Measurements from ENCODE around the gene SPRED3. TPM values are rescaled to one million over a fixed set of nuclear protein-coding genes. Genes with fewer than 3 reads are reported as not detected.
"Not testable (repeated sequence)": the region's sequence is repeated elsewhere in the genome, so short reads cannot be mapped to it uniquely, and the experiment has no call there.

Gene SPRED3
- 0.79 and 1.0 TPM in 2 replicates for total RNA-seq (2014; rRNA removed; shearing (Covaris generic))

- no peak for DNase-seq (ENCODE audit: low read depth in 1 of 2, low spot score in 2 of 2)
- Histone ChIP-seq H3K4me1 (replicated peaks) (peaks cover 19% of the 10 kb centered on the region), H3K27ac (peak within 1 kb of the TSS; percentile 59), H3K27me3 (replicated peaks) (no peaks in the 10 kb centered on the region), H3K36me3 (peaks cover 46% of the 10 kb centered on the region), H3K9me3 (replicated peaks) (no peaks in the 10 kb centered on the region; the same call in 1 of the 2 replicates), H3K4me3 (peak within 1 kb of the TSS; percentile 51)
Measured at GRCh38 chr19:38388349-38389100, at the start of gene SPRED3. Gene SPRED3 (plus strand): TSS chr19:38388697. CDS start chr19:38390303, 1,606 bp downstream.

DNA sequence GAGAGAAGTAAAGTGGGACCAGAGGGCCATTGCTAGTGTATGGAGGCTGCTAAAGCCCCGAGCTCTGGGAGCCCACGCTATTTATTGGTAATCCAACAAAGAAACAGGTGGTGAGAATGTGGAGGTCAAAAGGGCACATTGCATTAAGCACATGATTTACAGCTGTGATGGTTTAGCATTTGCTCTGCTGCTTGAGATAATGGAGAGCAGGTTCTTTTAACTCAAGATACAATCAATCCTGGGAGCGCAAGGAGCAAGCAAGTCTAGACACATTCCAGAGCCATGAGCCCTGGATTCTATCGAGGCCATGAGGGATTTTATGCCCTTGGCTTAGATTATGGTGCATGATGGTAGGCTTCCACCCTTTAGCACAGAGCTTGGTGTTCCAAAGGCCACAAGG is 49.5 kb upstream of the SPRED3 start:
- H3K4me3 ChIP-seq; DNase-seq (ENCODE audit: low read depth in 1 of 2, low spot score in 2 of 2); H3K4me1 ChIP-seq (replicated peaks); H3K27ac ChIP-seq; H3K9me3 ChIP-seq (replicated peaks); H3K27me3 ChIP-seq (replicated peaks); H3K36me3 ChIP-seq: not testable (repeated sequence)

DNA sequence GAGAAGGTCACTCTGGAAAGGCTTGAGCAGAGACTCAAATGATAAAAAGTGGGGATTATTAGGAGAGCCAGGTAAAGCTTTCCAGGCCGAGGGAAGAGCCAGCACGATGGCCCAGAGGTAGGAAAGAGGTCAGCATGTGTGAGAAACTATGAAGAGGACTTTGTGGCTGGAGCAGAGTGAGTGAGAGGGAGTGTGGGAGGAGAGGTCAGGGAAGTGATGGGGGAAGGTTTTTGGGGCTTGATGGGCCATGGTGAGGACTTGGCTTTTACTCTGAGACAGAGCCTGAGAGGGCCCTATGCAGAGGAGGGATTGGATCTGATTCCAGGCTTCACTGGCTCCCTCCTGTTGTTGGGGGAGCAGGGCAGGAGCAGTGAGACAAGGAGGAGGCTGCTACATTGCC is 47.6 kb upstream of the SPRED3 start:
- no peaks in the 10 kb centered on the region for H3K9me3 ChIP-seq (replicated peaks)
- no peaks in the 10 kb centered on the region for H3K36me3 ChIP-seq
- H3K4me1 ChIP-seq (replicated peaks) = peaks cover 4% of the 10 kb centered on the region; the same call in 1 of the 2 replicates
- H3K4me3 ChIP-seq = no peak overlapping the region
- H3K27ac ChIP-seq = no peak overlapping the region
- H3K27me3 ChIP-seq (replicated peaks) = no peaks in the 10 kb centered on the region
- DNase-seq (ENCODE audit: low read depth in 1 of 2, low spot score in 2 of 2) = no peak

DNA sequence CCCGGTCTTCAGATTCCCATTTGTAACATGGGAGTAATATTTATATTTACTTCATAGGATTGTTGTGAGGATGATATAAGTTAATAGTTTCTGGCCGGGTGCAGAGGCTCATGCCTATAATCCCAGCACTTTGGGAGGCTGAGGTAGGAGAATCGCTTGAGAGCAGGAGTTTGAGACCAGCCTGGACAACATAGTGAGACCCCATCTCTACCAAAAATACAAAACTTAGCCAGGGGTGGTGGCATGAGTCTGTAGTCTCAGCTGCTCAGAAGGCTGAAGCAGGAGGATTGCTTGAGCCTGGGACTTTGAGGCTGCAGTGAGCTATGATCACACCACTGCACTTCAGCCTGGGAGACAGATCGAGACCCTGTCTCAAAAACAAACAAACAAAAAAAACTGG is 41.7 kb upstream of the SPRED3 start:
- no peak overlapping the region for H3K27ac ChIP-seq
- H3K9me3 ChIP-seq (replicated peaks) = no peaks in the 10 kb centered on the region
- no peak overlapping the region for H3K4me3 ChIP-seq
- H3K4me1 ChIP-seq (replicated peaks) = no peaks in the 10 kb centered on the region
- no peaks in the 10 kb centered on the region for H3K27me3 ChIP-seq (replicated peaks)
- DNase-seq (ENCODE audit: low read depth in 1 of 2, low spot score in 2 of 2) = no peak
- no peaks in the 10 kb centered on the region for H3K36me3 ChIP-seq

DNA sequence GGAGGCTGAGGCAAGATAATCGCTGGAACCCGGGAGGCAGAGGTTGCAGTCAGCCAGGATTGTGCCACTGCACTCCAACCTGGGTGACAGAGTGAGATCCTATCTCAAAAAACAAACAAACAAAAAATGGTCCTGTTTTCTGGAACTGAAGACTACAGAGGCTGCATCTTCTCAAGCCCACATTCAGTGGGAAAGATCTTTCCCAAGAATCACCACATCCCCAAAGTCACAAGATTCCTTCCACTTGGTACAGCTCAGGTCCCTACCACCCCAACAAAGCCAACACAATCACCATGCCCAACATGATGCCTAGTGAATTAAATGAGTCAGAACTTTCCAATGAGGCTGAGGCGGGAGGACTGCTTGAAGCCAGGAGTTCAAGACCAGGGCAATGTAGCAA is 37.6 kb upstream of the SPRED3 start:
- DNase-seq (ENCODE audit: low read depth in 1 of 2, low spot score in 2 of 2) = no peak
- H3K27ac ChIP-seq = no peak overlapping the region
- no peak overlapping the region for H3K4me3 ChIP-seq
- H3K9me3 ChIP-seq (replicated peaks) = no peaks in the 10 kb centered on the region
- H3K36me3 ChIP-seq = no peaks in the 10 kb centered on the region
- H3K4me1 ChIP-seq (replicated peaks) = no peaks in the 10 kb centered on the region
- H3K27me3 ChIP-seq (replicated peaks) = peaks cover 7% of the 10 kb centered on the region

DNA sequence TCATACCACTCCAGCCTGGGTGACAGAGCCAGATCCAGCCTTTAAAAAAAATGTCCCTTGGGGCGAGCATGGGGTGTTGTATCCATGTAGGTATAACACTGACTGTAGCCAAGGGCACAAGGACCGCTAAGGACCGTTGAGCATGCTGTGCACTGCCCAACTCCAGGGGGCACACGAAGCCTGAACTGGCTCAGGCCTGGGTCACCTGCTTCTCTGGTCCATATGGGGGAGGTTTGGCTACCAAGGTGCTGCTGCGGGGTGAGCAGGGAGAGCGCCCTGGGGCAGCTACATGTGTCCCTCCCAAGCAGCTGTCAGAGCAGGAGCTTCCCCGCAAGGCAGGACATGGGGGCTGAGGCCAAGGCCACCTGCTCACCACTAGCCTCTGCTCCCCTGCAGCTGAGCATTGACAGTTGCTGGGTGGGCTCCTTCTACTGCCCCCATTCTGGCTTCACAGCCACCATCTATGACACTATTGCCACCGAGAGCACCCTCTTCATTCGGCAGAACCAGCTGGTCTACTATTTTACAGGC is 36.6 kb upstream of the SPRED3 start:
- Histone ChIP-seq H3K9me3 (replicated peaks) (no peaks in the 10 kb centered on the region), H3K4me1 (replicated peaks) (no peaks in the 10 kb centered on the region), H3K36me3 (no peaks in the 10 kb centered on the region), H3K27ac (no peak overlapping the region), H3K27me3 (replicated peaks) (peaks cover 17% of the 10 kb centered on the region), H3K4me3 (no peak overlapping the region)
- DNase-seq (ENCODE audit: low read depth in 1 of 2, low spot score in 2 of 2) = no peak

DNA sequence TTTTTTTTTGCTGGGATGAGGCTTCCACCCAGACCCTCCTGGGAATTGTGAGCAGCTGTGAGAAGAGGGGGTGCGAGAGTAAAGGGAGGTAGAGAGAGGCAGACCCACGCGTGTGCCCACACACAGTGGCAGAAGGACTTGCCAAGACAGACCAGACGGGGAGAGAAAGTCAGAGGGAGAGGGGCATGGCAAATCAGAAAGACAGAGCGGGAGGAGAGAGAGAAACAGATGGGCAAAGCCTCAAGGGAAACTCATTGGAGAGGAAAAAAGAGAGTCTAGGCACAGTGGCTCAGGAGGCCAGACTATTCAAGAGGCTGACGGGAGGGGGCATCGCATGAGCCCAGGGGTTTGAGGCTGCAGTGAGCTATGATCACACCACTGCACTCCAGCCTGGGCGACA is 35.9 kb upstream of the SPRED3 start:
- H3K4me1 ChIP-seq (replicated peaks) = no peaks in the 10 kb centered on the region
- H3K36me3 ChIP-seq = no peaks in the 10 kb centered on the region
- H3K27me3 ChIP-seq (replicated peaks) = peaks cover 17% of the 10 kb centered on the region
- no peak overlapping the region for H3K4me3 ChIP-seq
- DNase-seq (ENCODE audit: low read depth in 1 of 2, low spot score in 2 of 2) = no peak
- no peak overlapping the region for H3K27ac ChIP-seq
- H3K9me3 ChIP-seq (replicated peaks) = no peaks in the 10 kb centered on the region

GRCh38 chr19:38355728-38356725 is 32.5 kb upstream of the SPRED3 start:
- H3K27me3 ChIP-seq (replicated peaks) = peaks cover 46% of the 10 kb centered on the region
- H3K27ac ChIP-seq = no peak overlapping the region
- H3K4me1 ChIP-seq (replicated peaks) = no peaks in the 10 kb centered on the region; the same call in 1 of the 2 replicates
- DNase-seq (ENCODE audit: low read depth in 1 of 2, low spot score in 2 of 2) = no peak
- no peaks in the 10 kb centered on the region for H3K9me3 ChIP-seq (replicated peaks)
- no peaks in the 10 kb centered on the region for H3K36me3 ChIP-seq
- H3K4me3 ChIP-seq = no peak overlapping the region

DNA sequence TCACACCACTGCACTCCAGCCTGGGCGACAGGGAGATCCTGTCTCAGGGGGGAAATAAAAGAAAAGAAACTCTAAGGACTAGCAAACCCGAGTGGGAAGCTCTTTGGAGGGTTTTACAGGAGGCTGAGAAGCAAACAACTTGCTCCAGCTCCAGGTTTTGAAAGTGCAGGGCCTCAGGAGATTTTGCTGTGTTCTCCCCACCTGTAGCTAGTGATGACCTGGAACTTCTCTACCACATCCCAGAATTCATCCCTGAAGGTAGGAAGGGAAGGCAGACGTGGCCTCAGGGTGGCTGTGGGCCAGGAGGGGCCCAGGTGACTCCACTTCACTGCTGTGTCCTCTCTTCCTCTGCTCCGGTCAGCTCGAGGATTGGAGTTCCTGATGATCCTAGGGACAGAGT is 30.4 kb upstream of the SPRED3 start:
- peaks cover 55% of the 10 kb centered on the region for H3K27me3 ChIP-seq (replicated peaks)

DNA sequence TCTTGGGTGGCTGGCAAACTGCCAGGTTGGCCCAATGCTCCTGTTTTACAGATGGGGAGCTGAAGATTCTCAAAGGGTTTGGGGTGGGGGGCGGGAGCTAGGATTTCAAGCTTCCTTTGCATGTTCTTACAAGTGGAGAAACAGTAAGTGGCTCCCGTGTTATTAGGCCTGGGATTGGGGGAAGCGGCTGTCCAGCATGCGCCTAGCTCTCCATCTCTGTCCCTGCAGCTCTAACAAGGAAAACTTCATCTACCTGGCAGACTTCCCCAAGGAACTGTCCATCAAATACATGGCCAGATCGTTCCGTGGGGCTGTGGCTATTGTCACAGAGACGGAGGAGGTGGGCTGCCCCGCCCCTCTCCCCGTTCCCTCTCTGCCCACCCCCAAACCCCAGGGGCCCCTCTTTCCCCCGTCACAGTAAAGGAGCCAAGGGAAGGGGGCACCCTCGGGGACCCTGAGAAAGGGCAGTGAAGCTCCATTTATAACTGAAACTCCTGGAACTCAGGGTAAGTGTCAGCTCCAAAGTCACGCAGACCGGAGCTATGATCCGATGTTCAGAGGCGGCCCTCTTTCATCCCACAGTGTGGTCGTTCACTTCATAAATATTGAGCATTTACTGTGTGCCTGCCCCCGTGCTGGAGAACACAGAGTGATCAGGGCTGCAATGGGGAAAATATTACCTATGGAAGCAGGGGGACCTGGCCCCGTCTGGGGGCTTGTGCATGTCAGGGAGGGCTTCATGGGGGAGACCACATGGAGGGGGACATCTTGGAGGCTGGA is 29.1 kb upstream of the SPRED3 start:
- no peak for DNase-seq (ENCODE audit: low read depth in 1 of 2, low spot score in 2 of 2)
- H3K36me3 ChIP-seq = no peaks in the 10 kb centered on the region
- H3K9me3 ChIP-seq (replicated peaks) = no peaks in the 10 kb centered on the region
- H3K27me3 ChIP-seq (replicated peaks) = peaks cover 56% of the 10 kb centered on the region
- H3K4me3 ChIP-seq = no peak overlapping the region
- H3K27ac ChIP-seq = no peak overlapping the region
- peaks cover 12% of the 10 kb centered on the region for H3K4me1 ChIP-seq (replicated peaks)

More for the DNA sequence above, 30.4 kb upstream of the SPRED3 start:
- no peak for DNase-seq (ENCODE audit: low read depth in 1 of 2, low spot score in 2 of 2)
- no peaks in the 10 kb centered on the region for H3K36me3 ChIP-seq
- H3K4me3 ChIP-seq = no peak overlapping the region
- H3K27ac ChIP-seq = no peak overlapping the region
- H3K9me3 ChIP-seq (replicated peaks) = no peaks in the 10 kb centered on the region
- peaks cover 12% of the 10 kb centered on the region for H3K4me1 ChIP-seq (replicated peaks)

- Histone ChIP-seq H3K27me3 (replicated peaks) (peaks cover 61% of the 10 kb centered on the region), H3K27ac (no peak overlapping the region), H3K9me3 (replicated peaks) (no peaks in the 10 kb centered on the region), H3K4me3 (no peak overlapping the region), H3K4me1 (replicated peaks) (peaks cover 12% of the 10 kb centered on the region), H3K36me3 (no peaks in the 10 kb centered on the region)
- DNase-seq (ENCODE audit: low read depth in 1 of 2, low spot score in 2 of 2) = no peak
Measured at GRCh38 chr19:38360351-38360750, 28.1 kb upstream of the SPRED3 start.

DNA sequence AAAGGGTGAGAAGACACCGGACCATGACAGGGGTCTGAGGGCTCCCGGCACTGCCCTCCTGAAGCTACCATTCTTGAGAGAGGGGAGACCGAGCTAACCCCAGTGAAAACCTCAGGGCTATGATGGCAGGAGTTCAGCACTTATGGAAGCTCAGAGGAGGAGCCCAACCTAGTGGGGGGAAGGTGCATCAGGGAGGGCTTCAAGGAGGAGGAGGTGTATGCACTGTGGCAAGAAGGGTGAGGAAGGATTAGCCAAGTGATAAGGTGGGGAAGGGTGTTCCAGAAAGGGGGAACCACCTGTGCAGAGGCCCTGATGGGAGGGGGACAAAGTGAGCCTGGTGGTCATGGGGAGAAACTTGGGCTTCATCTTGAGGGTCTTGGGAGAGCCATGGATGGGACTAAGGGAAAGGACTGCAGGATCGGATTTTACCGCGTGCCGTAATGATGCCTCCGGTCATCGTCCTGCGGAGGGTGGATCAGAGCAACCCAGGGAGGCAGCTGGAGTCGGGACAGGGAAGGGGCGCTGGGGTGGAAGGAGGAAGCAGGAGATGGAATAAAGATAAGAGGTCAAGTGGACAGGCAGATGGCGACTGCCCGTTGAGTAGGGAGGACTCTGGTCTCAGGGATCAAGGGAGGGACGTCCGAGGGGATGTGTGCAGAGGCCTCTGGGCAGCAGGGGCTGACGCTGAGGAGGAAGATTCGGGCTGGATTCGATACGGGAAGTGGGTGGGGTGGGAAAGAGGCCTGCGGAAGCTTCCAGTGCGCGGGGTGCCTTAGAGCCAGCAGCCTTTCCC is 27.5 kb upstream of the SPRED3 start:
- Histone ChIP-seq H3K36me3 (no peaks in the 10 kb centered on the region), H3K27me3 (replicated peaks) (peaks cover 61% of the 10 kb centered on the region), H3K9me3 (replicated peaks) (no peaks in the 10 kb centered on the region), H3K4me3 (peak overlapping the region; percentile 30), H3K27ac (no peak overlapping the region), H3K4me1 (replicated peaks) (peaks cover 12% of the 10 kb centered on the region)
- no peak for DNase-seq (ENCODE audit: low read depth in 1 of 2, low spot score in 2 of 2)
